ENCODE results near the gene PIH1D1.

PIH1D1 gene

GRCh38 chr19:49486232-49486631 lies 34.6 kb upstream of the PIH1D1 start:
- H3K4me3 ChIP-seq (ENCODE audit: low read depth, low read length), result no peak overlapping the region
- no peak for DNase-seq (ENCODE audit: low read depth)
- TF ChIP-seq MAX (IDR thresholded peaks at IDR 0.05; ENCODE audit: low read depth, low read length), result no peak
- TF ChIP-seq CTCF (IDR thresholded peaks at IDR 0.05; ENCODE audit: low read depth, low read length), result no peak
- TF ChIP-seq POLR2A (IDR thresholded peaks at IDR 0.05; ENCODE audit: extremely low read depth, insufficient read length), result no peak
- TF ChIP-seq MYC (IDR thresholded peaks at IDR 0.05; ENCODE audit: low read depth, low read length), result no peak

GRCh38 chr19:49481020-49481683 lies 29.5 kb upstream of the PIH1D1 start:
- no peak for TF ChIP-seq POLR2A (IDR thresholded peaks at IDR 0.05; ENCODE audit: extremely low read depth, insufficient read length)
- no peak for DNase-seq (ENCODE audit: low read depth)
- no peak overlapping the region for H3K4me3 ChIP-seq (ENCODE audit: low read depth, low read length)

GRCh38 chr19:49479975-49480628 lies 28.5 kb upstream of the PIH1D1 start:
- TF ChIP-seq MYC (IDR thresholded peaks at IDR 0.05; ENCODE audit: low read depth, low read length), result no peak
- no peak for TF ChIP-seq POLR2A (IDR thresholded peaks at IDR 0.05; ENCODE audit: extremely low read depth, insufficient read length)
- no peak for DNase-seq (ENCODE audit: low read depth)
- no peak overlapping the region for H3K4me3 ChIP-seq (ENCODE audit: low read depth, low read length)

- TF ChIP-seq POLR2A (IDR thresholded peaks at IDR 0.05; ENCODE audit: extremely low read depth, insufficient read length), result no peak
- TF ChIP-seq MAX (IDR thresholded peaks at IDR 0.05; ENCODE audit: low read depth, low read length), result no peak
- no peak; the same call in 1 of the 2 replicates for TF ChIP-seq MYC (IDR thresholded peaks at IDR 0.05; ENCODE audit: low read depth, low read length)
- TF ChIP-seq CTCF (IDR thresholded peaks at IDR 0.05; ENCODE audit: low read depth, low read length), result peak; percentile 72
- peak; percentile 67 for DNase-seq (ENCODE audit: low read depth)
- H3K4me3 ChIP-seq (ENCODE audit: low read depth, low read length), result no peak overlapping the region
Measured at GRCh38 chr19:49475995-49476880, 24.6 kb upstream of the PIH1D1 start.

- TF ChIP-seq MAX (IDR thresholded peaks at IDR 0.05; ENCODE audit: low read depth, low read length) (no peak), POLR2A (IDR thresholded peaks at IDR 0.05; ENCODE audit: extremely low read depth, insufficient read length) (no peak), CTCF (IDR thresholded peaks at IDR 0.05; ENCODE audit: low read depth, low read length) (no peak), MYC (IDR thresholded peaks at IDR 0.05; ENCODE audit: low read depth, low read length) (no peak)
- no peak overlapping the region for H3K4me3 ChIP-seq (ENCODE audit: low read depth, low read length)
- DNase-seq (ENCODE audit: low read depth), result no peak
Measured at GRCh38 chr19:49475191-49475917, 23.7 kb upstream of the PIH1D1 start.

GRCh38 chr19:49474542-49474924 lies 22.9 kb upstream of the PIH1D1 start:
- TF ChIP-seq POLR2A (IDR thresholded peaks at IDR 0.05; ENCODE audit: extremely low read depth, insufficient read length), result no peak
- TF ChIP-seq MAX (IDR thresholded peaks at IDR 0.05; ENCODE audit: low read depth, low read length), result no peak
- H3K4me3 ChIP-seq (ENCODE audit: low read depth, low read length), result no peak overlapping the region

More at GRCh38 chr19:49474542-49474924, 22.9 kb upstream of the PIH1D1 start:
- DNase-seq (ENCODE audit: low read depth), result no peak
